Upper lobe of left lung (tissue), 6 donors: Measurements from ENCODE around the gene TBL1XR1. TPM values are rescaled to one million over a fixed set of nuclear protein-coding genes. Genes with fewer than 3 reads are reported as not detected.

Experiments
- ATAC-seq, 2 donors: fragments of 200-7000 bp; cut with Tn5 transposase; one replicate each; pipeline ENCODE4 v1.9.1; 2022; ENCODE audit warnings: mild to moderate bottlenecking in 2 of 2, moderate library complexity in 2 of 2; ENCODE audit not compliant: low FRiP score in 2 of 2
- DNase-seq, 2 donors: peaks; one replicate each; pipeline ENCODE4 v3.0.0-alpha.2; 2019 to 2020
- H3K27ac ChIP-seq, 4 donors: fragments of 200-600 bp; sonication (generic); one replicate each; pipeline ENCODE4 v1.5.1; 2016 to 2019
- H3K27me3 ChIP-seq, 4 donors: fragments of 200-600 bp; sonication (generic); one replicate each; pipeline ENCODE4 v1.5.1; 2017 to 2019
- H3K36me3 ChIP-seq, 4 donors: fragments of 200-600 bp; sonication (generic); one replicate each; pipeline ENCODE4 v1.5.1; 2016 to 2019
- H3K4me1 ChIP-seq, 4 donors: fragments of 200-600 bp; sonication (generic); one replicate each; pipeline ENCODE4 v1.5.1; 2018 to 2019
- H3K4me3 ChIP-seq, 4 donors: fragments of 200-600 bp; sonication (generic); one replicate each; pipeline ENCODE4 v1.5.1; 2017 to 2019; ENCODE audit warnings: mild to moderate bottlenecking in 2 of 4, moderate library complexity in 1 of 4
- H3K9me3 ChIP-seq, 4 donors: fragments of 200-600 bp; sonication (generic); one replicate each; pipeline ENCODE4 v1.5.1; 2018 to 2019
- EP300 ChIP-seq, 4 donors: sonication (generic); formaldehyde crosslinking; IDR thresholded peaks; one replicate each; pipeline ENCODE4 v1.5.1; 2017; ENCODE audit warnings: antibody characterized with exemption in 4 of 4, control low read depth in 2 of 4
- POLR2A ChIP-seq, 4 donors: fragments of 450-650 bp; IDR thresholded peaks; one replicate each; pipeline ENCODE4 v1.5.1; 2016 to 2017; ENCODE audit warnings: antibody characterized with exemption in 4 of 4, mild to moderate bottlenecking in 2 of 4
- POLR2AphosphoS5 ChIP-seq, 2 donors: sonication (generic); formaldehyde crosslinking; IDR thresholded peaks; one replicate each; pipeline ENCODE4 v1.5.1; 2017; ENCODE audit warnings: antibody characterized with exemption in 2 of 2
- WGBS, 2 donors: methylation state at CpG; one replicate each; pipeline ENCODE4 v1.1.5; 2017 to 2018; 5-methylcytosine and 5-hydroxymethylcytosine counted together
- total RNA-seq, 6 donors: library from RNA; depleted of rRNA in 4 of 6; stranded (reverse); fragments of >200 nt in 4 of 6; gene quantifications; one replicate each; pipeline versions ENCODE4 v1.1.0 to v1.2.1, GENCODE V29; 2016 to 2021
- TF ChIP-seq, protein P1 (sequence below), 6 experiments: fragments of 450-650 bp in 4 of 6; fragments of 200-600 bp in 2 of 6; sonication (generic) in 2 of 6; IDR thresholded peaks; one replicate each; pipeline ENCODE4 v1.5.1; 2016 to 2019; ENCODE audit warnings: antibody characterized with exemption in 6 of 6
- donor health status: DM: no; HTN: no; CAD: no; lungs with moderate emphysema.
- donor health status: DM: no; HTN: yes; CAD: no; lungs with severe emphysema.

The TBL1XR1 gene
- total RNA-seq, 6 donors from 2014 or later, result 46.1 to 156 (median 86.6) TPM

DNA sequence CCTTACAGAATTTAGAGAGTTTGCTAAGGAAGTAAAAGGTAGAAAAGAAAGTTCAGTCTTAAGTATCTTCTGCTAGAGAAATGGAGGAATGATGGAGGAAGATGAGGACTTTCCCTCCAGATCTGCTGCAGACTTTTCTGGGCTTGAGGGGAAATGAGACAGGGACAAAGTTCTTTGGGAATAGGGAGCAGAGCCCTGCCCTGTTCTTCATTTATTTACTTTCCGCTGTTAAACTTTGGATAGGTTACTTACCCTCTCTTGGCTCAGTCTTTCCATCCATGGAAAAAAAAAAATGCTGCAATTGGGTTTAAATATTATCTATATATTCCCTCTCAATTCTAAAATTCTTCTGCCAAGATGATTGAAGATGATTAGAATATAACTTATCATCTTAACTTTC is 202.9 kb downstream of the TBL1XR1 start:
- ATAC-seq (no peak), DNase-seq (no peak)
- 95 to 97% methylated on average over 1 of the region's 1 CpG for WGBS, 2 donors
- TF ChIP-seq POLR2A (IDR thresholded peaks at IDR 0.05) (no peak), POLR2AphosphoS5 (IDR thresholded peaks at IDR 0.05) (no peak)
- TF ChIP-seq, protein P1, sequence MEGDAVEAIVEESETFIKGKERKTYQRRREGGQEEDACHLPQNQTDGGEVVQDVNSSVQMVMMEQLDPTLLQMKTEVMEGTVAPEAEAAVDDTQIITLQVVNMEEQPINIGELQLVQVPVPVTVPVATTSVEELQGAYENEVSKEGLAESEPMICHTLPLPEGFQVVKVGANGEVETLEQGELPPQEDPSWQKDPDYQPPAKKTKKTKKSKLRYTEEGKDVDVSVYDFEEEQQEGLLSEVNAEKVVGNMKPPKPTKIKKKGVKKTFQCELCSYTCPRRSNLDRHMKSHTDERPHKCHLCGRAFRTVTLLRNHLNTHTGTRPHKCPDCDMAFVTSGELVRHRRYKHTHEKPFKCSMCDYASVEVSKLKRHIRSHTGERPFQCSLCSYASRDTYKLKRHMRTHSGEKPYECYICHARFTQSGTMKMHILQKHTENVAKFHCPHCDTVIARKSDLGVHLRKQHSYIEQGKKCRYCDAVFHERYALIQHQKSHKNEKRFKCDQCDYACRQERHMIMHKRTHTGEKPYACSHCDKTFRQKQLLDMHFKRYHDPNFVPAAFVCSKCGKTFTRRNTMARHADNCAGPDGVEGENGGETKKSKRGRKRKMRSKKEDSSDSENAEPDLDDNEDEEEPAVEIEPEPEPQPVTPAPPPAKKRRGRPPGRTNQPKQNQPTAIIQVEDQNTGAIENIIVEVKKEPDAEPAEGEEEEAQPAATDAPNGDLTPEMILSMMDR (IDR thresholded peaks at IDR 0.05), result no peak
- Histone ChIP-seq H3K36me3 (no peaks in the 10 kb centered on the region), H3K4me1 (no peaks in the 10 kb centered on the region), H3K9me3 (no peaks in the 10 kb centered on the region), H3K4me3 (no peak overlapping the region), H3K27me3 (no peaks in the 10 kb centered on the region), H3K27ac (no peak overlapping the region)

DNA sequence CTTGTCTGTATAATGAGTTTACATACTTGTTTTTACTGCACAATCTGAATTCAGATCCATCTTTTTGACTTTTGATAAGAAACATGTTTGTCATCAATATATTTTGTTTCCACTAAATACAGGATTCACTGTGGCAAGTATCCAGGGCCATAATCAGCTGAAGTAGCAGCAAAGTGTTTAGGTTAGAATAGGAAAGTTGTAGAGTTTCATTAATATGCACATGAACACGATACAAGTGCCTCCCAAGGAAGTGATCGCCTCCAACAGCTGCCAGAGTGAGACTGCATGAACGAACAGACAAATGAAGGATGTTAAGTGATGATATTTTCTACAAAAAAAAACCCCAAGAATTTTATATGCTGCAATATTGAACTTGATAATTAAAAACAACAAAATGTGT is 204.3 kb downstream of the TBL1XR1 start:
- peaks cover 0 to 7% (median 0%) of the 10 kb centered on the region in 4 donors for H3K4me1 ChIP-seq
- no peaks in the 10 kb centered on the region for H3K36me3 ChIP-seq
- DNase-seq (no peak), ATAC-seq (no peak)
- TF ChIP-seq POLR2AphosphoS5 (IDR thresholded peaks at IDR 0.05) (no peak), POLR2A (IDR thresholded peaks at IDR 0.05) (no peak), EP300 (IDR thresholded peaks at IDR 0.05) (no peak)
- TF ChIP-seq, protein P1 (IDR thresholded peaks at IDR 0.05), result no peak
- no peak overlapping the region for H3K4me3 ChIP-seq
- no peaks in the 10 kb centered on the region for H3K27me3 ChIP-seq
- no peak overlapping the region for H3K27ac ChIP-seq
- WGBS, 2 donors, result 78% methylated on average over 3 of the region's 3 CpGs
- no peaks in the 10 kb centered on the region for H3K9me3 ChIP-seq

DNA sequence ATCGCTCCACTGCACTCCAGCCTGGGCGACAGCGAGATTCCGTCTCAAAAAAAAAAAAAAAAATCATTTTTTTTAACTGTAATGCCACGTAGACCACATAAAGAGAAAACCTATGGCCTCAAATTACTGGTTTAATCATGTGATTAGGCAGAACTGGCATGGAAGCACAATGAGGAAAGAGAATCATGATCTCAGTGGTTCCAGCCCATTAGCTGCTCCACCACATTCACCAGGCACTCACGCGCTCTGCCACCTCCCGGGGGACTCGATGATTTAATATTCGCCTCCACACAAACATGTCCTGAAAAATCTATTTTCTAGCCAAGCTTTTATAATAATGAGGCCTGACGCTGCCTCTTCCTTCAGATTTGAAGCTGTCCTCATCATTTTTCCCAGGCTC is 204.7 kb downstream of the TBL1XR1 start:
- no peak for TF ChIP-seq EP300 (IDR thresholded peaks at IDR 0.05)
- TF ChIP-seq, protein P1 (IDR thresholded peaks at IDR 0.05), result no peak
- no peak for TF ChIP-seq POLR2A (IDR thresholded peaks at IDR 0.05)
- TF ChIP-seq POLR2AphosphoS5 (IDR thresholded peaks at IDR 0.05), result no peak
- H3K36me3 ChIP-seq, result no peaks in the 10 kb centered on the region
- no peak overlapping the region for H3K4me3 ChIP-seq
- no peak for DNase-seq
- H3K27me3 ChIP-seq, result no peaks in the 10 kb centered on the region
- H3K27ac ChIP-seq, result no peak overlapping the region
- 94 to 95% methylated on average over 11 of the region's 11 CpGs for WGBS, 2 donors
- no peak for ATAC-seq
- H3K4me1 ChIP-seq, result peaks cover 0 to 7% (median 0%) of the 10 kb centered on the region in 4 donors
- no peaks in the 10 kb centered on the region for H3K9me3 ChIP-seq

DNA sequence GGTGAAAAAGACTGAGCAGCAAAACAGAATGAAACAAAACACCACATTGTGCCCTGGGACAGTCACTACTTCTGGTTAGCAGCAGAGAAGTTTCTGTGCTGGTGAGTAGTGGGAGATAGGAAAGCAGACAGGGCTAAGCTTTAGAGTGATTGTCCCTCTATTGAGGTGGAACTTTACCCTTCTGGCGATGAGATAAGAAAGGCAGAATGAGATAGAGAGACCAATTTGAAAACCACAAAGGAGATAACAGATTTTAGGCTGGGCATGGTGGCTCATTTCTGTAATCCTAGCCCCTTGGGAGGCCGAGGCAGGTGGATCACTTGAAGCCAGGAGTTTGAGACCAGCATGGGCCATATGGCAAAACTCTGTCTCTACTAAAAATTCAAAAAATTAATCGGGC is 208.5 kb downstream of the TBL1XR1 start:
- no peak for ATAC-seq

More for the DNA sequence above, 208.5 kb downstream of the TBL1XR1 start:
- TF ChIP-seq POLR2AphosphoS5 (IDR thresholded peaks at IDR 0.05) (no peak), POLR2A (IDR thresholded peaks at IDR 0.05) (no peak), EP300 (IDR thresholded peaks at IDR 0.05) (no peak)
- TF ChIP-seq, protein P1 (IDR thresholded peaks at IDR 0.05), result no peak
- no peaks in the 10 kb centered on the region for H3K9me3 ChIP-seq
- peaks cover 0 to 7% (median 0%) of the 10 kb centered on the region in 4 donors for H3K4me1 ChIP-seq
- H3K36me3 ChIP-seq, result no peaks in the 10 kb centered on the region
- no peak overlapping the region for H3K27ac ChIP-seq
- H3K27me3 ChIP-seq, result no peaks in the 10 kb centered on the region
- H3K4me3 ChIP-seq, result no peak overlapping the region
- DNase-seq, result no peak
- 82 to 87% methylated on average over 3 of the region's 3 CpGs for WGBS, 2 donors
